ENCODE results near the gene TOP3B.
A peak's percentile ranks its signal among the peaks of the same experiment; 100 is the strongest.

Gene TOP3B

DNA sequence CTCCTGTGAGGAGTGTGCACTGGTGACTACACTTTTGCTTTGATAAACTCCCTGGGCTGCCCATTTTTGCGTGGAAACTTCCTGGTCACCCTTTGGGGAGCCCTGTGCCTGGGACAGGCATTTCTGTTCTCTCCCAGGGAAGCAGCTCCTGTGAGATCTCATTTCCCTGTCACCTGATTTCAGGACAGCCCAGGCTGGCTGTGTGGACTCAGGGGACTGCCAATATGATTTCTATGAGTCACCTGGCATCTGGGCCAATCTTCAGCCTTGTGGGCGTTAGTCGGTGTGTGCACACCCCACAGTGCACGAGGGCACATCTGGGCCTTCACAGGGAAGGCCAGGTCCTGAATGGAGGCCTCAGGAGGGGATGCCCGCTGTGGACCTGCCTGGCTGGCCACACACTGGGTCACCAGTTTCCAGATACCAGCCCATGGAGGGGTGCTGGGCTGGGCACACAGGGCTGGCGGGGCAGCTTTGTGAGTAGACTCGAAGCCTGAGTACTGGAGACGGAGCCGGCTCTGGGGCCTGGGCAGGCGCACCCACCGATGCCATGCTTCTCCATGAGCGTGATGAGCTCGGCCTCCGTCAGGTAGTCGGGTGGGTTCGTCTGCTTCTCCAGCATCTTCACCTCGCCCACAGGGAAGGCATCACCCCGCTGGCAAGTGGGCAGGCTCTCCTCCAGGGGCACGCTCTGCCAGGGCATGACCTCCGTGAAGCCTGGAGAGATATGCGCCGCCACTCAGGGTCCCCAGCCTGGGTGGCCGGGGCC lies 20.5 kb downstream of the TOP3B start:
- DNase-seq, result no peak

DNA sequence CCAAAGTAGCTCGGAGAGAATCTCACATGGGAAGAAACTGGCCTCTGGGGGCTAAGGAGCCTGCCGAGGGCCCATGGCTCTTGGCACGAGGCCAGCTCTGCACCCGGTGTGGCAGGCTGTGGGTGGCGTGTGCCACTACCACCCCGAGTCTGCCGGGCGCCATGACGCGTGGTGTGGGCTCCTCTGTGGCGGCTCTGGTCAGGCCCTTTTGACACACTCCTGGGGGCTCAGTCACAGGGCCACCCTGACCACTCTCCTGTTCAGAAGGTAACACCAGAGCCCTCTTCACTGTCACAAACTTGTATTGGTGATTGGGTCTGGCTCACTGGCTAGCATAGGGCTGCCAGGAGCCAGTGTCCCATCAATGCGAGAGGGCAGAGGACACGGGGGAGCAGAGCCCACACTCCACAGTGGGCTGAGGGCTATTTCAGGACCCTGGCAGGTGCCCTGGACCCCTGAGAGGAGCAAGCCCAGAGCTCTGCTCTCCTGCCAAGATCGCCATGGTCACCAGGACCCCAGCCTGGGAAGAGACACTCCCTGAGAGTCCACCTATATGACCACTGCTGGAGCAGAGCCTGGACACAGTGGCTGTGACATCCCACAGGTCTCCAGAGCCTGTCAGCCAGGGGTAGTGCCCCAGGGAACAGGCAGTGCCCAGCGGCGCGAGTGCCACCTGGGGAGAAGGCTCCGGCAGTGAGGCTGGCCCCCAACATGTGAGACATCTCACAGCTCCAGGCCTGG lies 21.3 kb downstream of the TOP3B start:
- no peak for DNase-seq

GRCh38 chr22:21960200-21961126 lies 22.1 kb downstream of the TOP3B start:
- DNase-seq, result no peak

- no peak for DNase-seq
Observed at GRCh38 chr22:21959274-21960074, 23.1 kb downstream of the TOP3B start.

DNA sequence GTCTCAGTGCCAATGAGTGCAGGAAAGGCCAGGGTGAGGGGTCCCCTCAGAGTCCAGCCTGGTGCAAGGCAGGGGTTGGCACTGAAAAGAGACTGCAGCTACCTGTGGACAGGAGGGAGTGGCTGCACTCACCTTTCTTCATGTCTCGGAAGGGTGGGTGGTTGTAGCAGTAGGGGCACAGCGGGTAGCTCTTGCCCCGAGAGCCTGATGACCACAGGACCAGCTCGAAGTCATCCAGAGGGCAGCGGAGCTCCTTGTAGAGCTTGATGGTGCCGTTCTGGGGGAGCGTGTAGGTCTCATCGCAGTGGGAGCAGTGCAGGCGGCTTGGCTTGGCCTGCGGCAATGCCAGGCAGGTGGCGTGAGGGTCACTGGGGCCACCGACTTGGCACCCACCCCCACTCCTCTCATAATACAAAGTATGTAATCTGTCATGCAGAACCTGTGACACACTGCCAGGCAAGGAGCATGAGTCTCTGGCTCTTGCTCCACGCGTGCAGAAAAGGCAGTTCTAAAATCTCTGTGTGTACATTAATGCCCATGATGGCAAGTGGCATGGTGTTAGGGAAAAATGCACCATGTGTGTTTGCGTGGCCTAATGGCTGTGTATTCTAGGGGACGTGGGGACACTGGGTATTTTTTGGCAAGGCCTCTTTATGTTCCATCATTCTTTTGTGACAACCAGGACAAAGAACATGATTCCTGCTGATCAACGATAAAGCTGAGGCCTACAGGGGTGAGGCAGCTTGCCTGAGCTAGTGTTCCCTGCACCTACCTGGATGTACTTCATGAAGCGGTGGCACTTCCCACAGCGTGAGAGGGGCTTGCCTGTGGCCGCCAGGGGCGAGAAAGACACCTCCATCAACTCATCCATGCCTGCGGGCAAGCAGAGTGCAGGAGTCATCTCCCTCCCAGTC lies 24.0 kb downstream of the TOP3B start:
- no peak for DNase-seq

GRCh38 chr22:21952586-21953571 lies 29.7 kb downstream of the TOP3B start, which contains the start of gene PPM1F:
TSS of gene PPM1F (minus strand) at chr22:21952848. CDS start at chr22:21946048, 6,800 bp downstream.
- peak; percentile 97 for DNase-seq

DNA sequence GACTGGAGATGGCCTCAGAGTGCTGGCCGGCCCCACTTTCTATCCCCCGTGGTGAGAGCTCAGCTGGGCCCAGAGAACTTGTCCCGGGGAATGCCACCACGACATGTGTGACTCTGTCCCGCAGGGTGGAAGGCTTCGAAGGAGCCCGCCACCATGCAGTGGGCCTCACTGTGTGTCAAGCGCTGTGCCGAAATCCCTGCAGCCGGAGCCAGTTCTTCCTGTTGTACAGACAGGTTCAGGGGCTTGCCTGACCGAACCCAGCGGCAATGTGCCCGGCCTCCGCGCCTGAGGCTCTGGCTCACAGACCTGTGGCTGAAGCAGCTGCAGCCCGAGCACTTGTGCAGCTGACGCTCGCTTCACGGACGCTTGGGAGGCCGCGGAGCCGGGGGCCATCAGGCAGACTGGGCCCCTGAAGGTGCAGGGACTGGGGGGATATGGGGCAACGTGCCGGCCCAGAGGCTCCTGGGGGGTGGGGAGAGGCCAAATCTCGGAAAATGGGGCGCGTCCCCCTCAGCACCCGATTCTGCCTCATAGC lies 30.6 kb downstream of the TOP3B start:
- DNase-seq, result peak; percentile 67

DNA sequence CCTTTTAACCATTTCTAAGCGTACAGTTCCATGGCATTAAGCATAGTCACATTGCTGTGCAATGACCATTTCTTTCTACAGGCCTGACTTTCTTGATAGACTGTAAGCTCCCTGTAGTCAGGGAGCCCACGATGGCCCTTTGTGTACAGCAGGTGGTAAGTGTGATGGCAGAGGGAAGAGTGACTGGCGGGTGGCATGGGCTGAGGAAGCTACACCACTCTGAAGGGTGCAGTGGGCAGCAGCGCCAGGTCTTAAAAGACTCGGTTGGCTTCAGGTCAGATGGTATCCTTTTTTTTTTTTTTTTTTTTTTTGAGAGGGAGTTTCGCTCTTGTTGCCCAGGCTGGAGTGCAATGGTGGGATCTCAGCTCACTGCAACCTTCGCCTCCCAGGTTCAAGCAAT lies 31.5 kb downstream of the TOP3B start:
- no peak for DNase-seq

- DNase-seq, result no peak
Observed at GRCh38 chr22:21949948-21950347, 32.6 kb downstream of the TOP3B start.

- DNase-seq, result no peak
Observed at GRCh38 chr22:21949569-21949918, 33.0 kb downstream of the TOP3B start.

DNA sequence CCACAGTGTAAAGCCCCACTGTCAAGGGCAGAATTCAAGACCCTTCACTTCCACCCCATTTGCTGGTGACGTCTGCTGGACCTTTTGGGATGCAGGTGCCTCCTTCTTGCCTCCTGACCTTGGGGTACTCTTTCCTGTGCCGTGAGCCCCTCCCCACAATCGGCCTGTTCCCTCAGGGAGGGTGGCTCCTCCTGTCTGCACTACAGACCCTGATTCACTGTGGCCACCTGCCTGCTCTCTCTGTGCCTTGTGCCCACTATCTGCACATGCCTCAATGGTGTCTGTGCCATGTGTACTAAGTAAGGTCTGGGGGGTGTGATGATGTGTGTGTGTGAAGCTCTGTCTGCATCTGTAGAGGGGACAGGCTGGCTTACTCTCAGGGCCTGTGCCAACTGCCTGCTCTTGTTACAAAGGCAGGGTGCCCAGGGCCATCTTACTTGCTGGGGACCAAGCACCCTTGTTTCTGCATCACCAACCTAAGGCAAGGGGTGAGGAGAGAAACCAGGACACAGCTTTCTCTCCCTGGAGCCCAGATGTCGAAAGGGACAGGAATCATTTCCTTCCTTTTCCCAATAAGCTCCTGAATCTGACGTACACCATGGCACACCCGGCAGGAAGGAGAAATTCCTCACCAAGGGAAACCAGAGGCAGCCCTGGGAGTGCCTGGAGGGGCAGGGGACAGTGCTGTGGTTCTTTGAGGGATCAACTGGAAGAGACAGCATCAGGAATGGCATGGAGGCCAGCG lies 33.6 kb downstream of the TOP3B start:
- no peak for DNase-seq

GRCh38 chr22:21948390-21948789 lies 34.2 kb downstream of the TOP3B start:
- DNase-seq, result no peak

DNA sequence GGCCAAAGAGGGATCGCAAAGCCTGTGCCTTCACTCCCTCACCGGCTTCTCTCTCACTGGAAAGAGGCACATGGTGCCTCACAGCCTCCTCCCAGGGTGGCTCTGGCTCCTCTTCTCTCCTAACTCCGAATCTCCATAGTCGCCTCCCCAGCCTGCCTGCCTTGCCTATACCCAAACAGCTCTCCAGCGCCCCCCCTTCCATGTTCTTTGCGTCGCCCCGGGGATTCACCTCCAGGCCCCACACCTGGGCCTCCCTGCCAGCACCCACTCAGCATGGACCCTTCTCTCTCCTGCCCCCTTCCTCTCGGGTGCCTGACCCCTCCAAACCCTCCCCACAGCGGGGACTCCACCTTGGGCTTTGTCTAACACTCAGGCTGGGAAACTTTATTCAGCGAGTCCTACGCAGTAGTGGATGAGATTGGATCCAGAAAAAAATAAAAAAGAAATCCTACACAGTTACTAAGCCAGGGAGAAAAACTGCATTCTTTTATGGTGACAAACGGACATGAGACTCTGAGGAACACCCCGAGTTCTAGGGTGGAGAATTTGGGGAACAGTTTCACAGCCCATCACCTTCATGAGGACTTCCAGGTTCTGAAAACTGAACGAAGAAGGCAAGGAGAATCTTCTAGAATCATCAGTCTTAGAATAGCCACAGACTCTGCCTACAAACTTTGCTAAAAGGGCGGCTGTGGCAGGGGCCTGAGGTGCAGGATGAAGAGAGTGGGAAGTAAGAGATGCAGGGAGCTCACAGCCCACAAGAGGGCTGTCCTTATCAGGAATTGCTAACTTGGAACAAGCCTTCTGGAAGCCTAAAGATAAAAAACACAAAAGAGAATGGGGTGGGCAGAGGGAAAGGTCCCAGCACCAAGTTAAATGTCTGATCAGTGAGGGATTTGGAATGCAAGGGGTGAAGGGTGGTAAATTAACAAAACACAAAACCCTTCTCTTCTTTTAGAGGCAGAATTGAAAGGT lies 35.3 kb downstream of the TOP3B start:
- DNase-seq, result no peak

GRCh38 chr22:21946262-21946925 lies 36.2 kb downstream of the TOP3B start:
- no peak for DNase-seq

GRCh38 chr22:21945453-21946261 lies 36.9 kb downstream of the TOP3B start:
- no peak for DNase-seq

GRCh38 chr22:21944871-21945270 lies 37.7 kb downstream of the TOP3B start:
- no peak for DNase-seq
